Thoracic aorta (tissue), 2 donors: ENCODE data around the gene PTGIR. TPM values are rescaled to one million over a fixed set of nuclear protein-coding genes. Genes with fewer than 3 reads are reported as not detected.

Experiments used
- ATAC-seq: fragments of 150-250 bp; one replicate; pipeline ENCODE4 v1.8.0; 2017; ENCODE audit warnings: low read depth; ENCODE audit not compliant: insufficient number of reproducible peaks, low FRiP score
- DNase-seq: peaks from one replicate; pipeline ENCODE4 v3.0.0-alpha.2; 2020; ENCODE audit warnings: low spot score
- H3K27ac ChIP-seq, 2 donors: fragments of 200-600 bp; sonication (generic); 1 replicate in 1 of 2; 2 replicates in 1 of 2; pipeline ENCODE4 v1.5.1; 2016; ENCODE audit warnings: mild to moderate bottlenecking in 2 of 2, moderate library complexity in 2 of 2
- H3K27me3 ChIP-seq: fragments of 200-600 bp; sonication (generic); replicated peaks from 2 replicates; pipeline ENCODE4 v1.6.0; 2016; ENCODE audit warnings: mild to moderate bottlenecking; ENCODE audit not compliant: insufficient read depth
- H3K36me3 ChIP-seq: fragments of 200-600 bp; sonication (generic); one replicate; pipeline ENCODE4 v1.5.1; 2016
- H3K4me1 ChIP-seq, 2 donors: fragments of 200-600 bp; sonication (generic); 1 replicate in 1 of 2; 2 replicates in 1 of 2; pipeline versions ENCODE4 v1.5.1 to v1.6.0; 2016; ENCODE audit warnings: low read depth in 2 of 2, mild to moderate bottlenecking in 1 of 2; ENCODE audit not compliant: control insufficient read depth in 1 of 2
- H3K4me3 ChIP-seq: fragments of 200-600 bp; sonication (generic); 2 replicates; pipeline ENCODE4 v1.5.1; 2016; ENCODE audit warnings: mild to moderate bottlenecking
- H3K9me3 ChIP-seq: fragments of 200-600 bp; sonication (generic); 2 replicates; pipeline ENCODE4 v1.5.1; 2016
- CTCF ChIP-seq: fragments of 200-600 bp; sonication (generic); IDR thresholded peaks from one replicate; pipeline ENCODE4 v1.5.1; 2019; ENCODE audit warnings: antibody characterized with exemption
- total RNA-seq, 2 donors: library from RNA; depleted of rRNA; stranded (reverse); fragments of >200 nt; gene quantifications; one replicate each; pipeline versions ENCODE4 v1.1.0 to v1.2.3, GENCODE V29; 2016

PTGIR gene
- total RNA-seq, 2 donors from 2014 or later = 106 to 207 TPM

GRCh38 chr19:46573679-46574498, 51.0 kb downstream of the PTGIR start:
- no peaks in the 10 kb centered on the region for H3K9me3 ChIP-seq
- no peak for TF ChIP-seq CTCF
- no peak for DNase-seq
- H3K4me1 ChIP-seq = no peaks in the 10 kb centered on the region
- H3K27ac ChIP-seq = no peak overlapping the region
- H3K36me3 ChIP-seq = no peaks in the 10 kb centered on the region
- H3K27me3 ChIP-seq = no peaks in the 10 kb centered on the region
- ATAC-seq = no peak
- no peak overlapping the region for H3K4me3 ChIP-seq

DNA sequence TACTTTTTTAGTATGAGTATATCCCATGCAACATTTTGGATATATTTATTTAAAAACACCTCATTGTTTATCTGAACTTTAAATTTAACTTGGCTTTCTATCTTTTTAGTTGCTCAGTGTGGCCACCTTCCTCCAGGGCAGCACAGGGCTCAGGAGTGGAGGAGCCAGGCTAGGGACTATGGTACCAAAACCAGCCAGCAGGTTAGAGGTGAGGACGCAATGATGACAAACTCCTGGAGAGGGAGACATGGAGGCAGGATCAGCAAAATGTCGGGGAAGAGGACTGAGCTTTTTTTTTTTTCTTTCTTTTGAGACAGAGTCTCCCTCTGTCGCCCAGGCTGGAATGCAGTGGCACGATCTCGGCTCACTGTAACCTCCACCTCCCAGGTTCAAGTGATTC, 53.4 kb downstream of the PTGIR start:
- Histone ChIP-seq H3K9me3 (no peaks in the 10 kb centered on the region), H3K36me3 (no peaks in the 10 kb centered on the region), H3K27ac (no peak overlapping the region), H3K27me3 (no peaks in the 10 kb centered on the region), H3K4me1 (no peaks in the 10 kb centered on the region), H3K4me3 (no peak overlapping the region)
- ATAC-seq (no peak), DNase-seq (no peak)
- no peak for TF ChIP-seq CTCF

Other genes starting within 250 kb of the PTGIR start
- gene CCDC8, start 211.5 kb downstream of the PTGIR start, total RNA-seq = 10 to 100 TPM; 22.6 to 23.0 TPM
- 1 to 10 TPM; 1.2 to 5.2 TPM for gene PNMA8C, start 196.2 kb downstream of the PTGIR start, total RNA-seq
- gene PNMA8A, start 153.5 kb downstream of the PTGIR start, total RNA-seq = 10 to 100 TPM in 1 of 2 donors, 1 to 10 TPM in 1; 5.1 to 14.6 TPM
- gene PNMA8B, start 129.2 kb downstream of the PTGIR start, total RNA-seq = 1 to 10 TPM; 4.4 to 4.9 TPM
- 100 to 1,000 TPM; 181 to 202 TPM for gene CALM3, start 23.8 kb downstream of the PTGIR start, total RNA-seq
- gene GNG8, start 11.1 kb upstream of the PTGIR start, total RNA-seq = not detected
- gene DACT3, start 36.1 kb upstream of the PTGIR start, total RNA-seq = 100 to 1,000 TPM; 118 to 138 TPM
- 10 to 100 TPM; 21.4 to 53.6 TPM for gene PRKD2, start 92.0 kb upstream of the PTGIR start, total RNA-seq
- 10 to 100 TPM; 20.6 to 99.2 TPM for gene FKRP, start 121.0 kb upstream of the PTGIR start, total RNA-seq
- gene STRN4, start 121.4 kb upstream of the PTGIR start, total RNA-seq = 10 to 100 TPM; 60.9 to 66.7 TPM
- 10 to 100 TPM; 48.7 to 66.2 TPM for gene SLC1A5, start 163.5 kb upstream of the PTGIR start, total RNA-seq
- 10 to 100 TPM; 76.5 to 93.8 TPM for gene AP2S1, start 225.8 kb upstream of the PTGIR start, total RNA-seq
- 10 to 100 TPM; 42.9 to 51.1 TPM for gene ARHGAP35, start 235.9 kb upstream of the PTGIR start, total RNA-seq